ENCODE measurements around the gene ATP8A2. TPM values are rescaled to one million over a fixed set of nuclear protein-coding genes. Genes with fewer than 3 reads are reported as not detected.

Gene ATP8A2
- total RNA-seq, 2 experiments from 2014 or later = not detected

DNA sequence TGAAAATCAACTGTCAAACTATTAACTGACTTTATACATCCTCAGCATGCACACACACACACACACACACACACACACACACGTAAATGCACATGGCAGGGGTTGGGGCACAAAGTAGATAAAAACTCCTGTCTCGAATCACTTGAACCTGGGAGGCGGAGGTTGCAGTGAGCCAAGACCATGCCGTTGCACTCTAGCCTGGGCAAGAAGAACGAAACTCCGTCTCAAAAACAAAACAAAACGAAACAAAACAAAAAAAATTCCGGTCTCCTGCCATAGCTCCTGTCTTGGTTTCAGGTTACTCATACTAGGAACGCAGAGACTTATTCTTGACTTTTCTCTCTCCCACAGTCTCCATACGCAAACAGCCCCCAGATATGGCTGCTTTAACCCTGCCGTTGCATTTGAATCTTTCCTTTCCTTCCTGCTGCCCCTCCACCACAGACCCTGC lies 531.1 kb downstream of the ATP8A2 start:
- no TSS peak for BruUV-seq (replicated peaks)
- H3K4me1 ChIP-seq (ENCODE audit: insufficient read depth, low read length, poor library complexity, severe bottlenecking) = peaks cover 21% of the 10 kb centered on the region
- no peak overlapping the region for H3K27ac ChIP-seq (ENCODE audit: low read depth, low read length, poor library complexity, severe bottlenecking)
- ChIA-PET POLR2A (no interaction called here), CTCF (ENCODE audit: unreplicated experiment) (no interaction called here)
- no peak for DNase-seq (ENCODE audit: low spot score)
- no peaks in the 10 kb centered on the region for H3K9me2 ChIP-seq (ENCODE audit: insufficient read depth, low read length)
- TF ChIP-seq, protein P1, sequence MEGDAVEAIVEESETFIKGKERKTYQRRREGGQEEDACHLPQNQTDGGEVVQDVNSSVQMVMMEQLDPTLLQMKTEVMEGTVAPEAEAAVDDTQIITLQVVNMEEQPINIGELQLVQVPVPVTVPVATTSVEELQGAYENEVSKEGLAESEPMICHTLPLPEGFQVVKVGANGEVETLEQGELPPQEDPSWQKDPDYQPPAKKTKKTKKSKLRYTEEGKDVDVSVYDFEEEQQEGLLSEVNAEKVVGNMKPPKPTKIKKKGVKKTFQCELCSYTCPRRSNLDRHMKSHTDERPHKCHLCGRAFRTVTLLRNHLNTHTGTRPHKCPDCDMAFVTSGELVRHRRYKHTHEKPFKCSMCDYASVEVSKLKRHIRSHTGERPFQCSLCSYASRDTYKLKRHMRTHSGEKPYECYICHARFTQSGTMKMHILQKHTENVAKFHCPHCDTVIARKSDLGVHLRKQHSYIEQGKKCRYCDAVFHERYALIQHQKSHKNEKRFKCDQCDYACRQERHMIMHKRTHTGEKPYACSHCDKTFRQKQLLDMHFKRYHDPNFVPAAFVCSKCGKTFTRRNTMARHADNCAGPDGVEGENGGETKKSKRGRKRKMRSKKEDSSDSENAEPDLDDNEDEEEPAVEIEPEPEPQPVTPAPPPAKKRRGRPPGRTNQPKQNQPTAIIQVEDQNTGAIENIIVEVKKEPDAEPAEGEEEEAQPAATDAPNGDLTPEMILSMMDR (conservative IDR thresholded peaks at IDR 0.05; ENCODE audit: low read length) = no peak
- TF ChIP-seq EZH2phosphoT487 (IDR thresholded peaks at IDR 0.05; ENCODE audit: borderline replicate concordance, low read depth, low read length) = no peak
- no peak overlapping the region for H3K4me3 ChIP-seq (ENCODE audit: low read depth, low read length, poor library complexity, severe bottlenecking)
- H3K36me3 ChIP-seq (ENCODE audit: insufficient read depth, low read length) = no peaks in the 10 kb centered on the region
- H4K20me1 ChIP-seq (ENCODE audit: insufficient read depth, low read length) = no peaks in the 10 kb centered on the region
- H3K79me2 ChIP-seq (ENCODE audit: insufficient read depth, low read depth, low read length) = no peaks in the 10 kb centered on the region
- no peaks in the 10 kb centered on the region for H3K9me3 ChIP-seq (ENCODE audit: low read length)
- no peak overlapping the region for H3K4me2 ChIP-seq (ENCODE audit: low read length)
- intact Hi-C loops (cut with micrococcal nuclease; ENCODE audit: unreplicated experiment) = no loop called here
- H2AFZ ChIP-seq (ENCODE audit: low read length) = 0 out of 2 replicates have a peak overlapping the region, but pooled peaks have one; percentile 14

GRCh38 chr13:25904830-25905229 lies 533.1 kb downstream of the ATP8A2 start:
- no peak overlapping the region for H3K4me2 ChIP-seq (ENCODE audit: low read length)
- no peak for TF ChIP-seq EZH2phosphoT487 (IDR thresholded peaks at IDR 0.05; ENCODE audit: borderline replicate concordance, low read depth, low read length)
- TF ChIP-seq, protein P1 (conservative IDR thresholded peaks at IDR 0.05; ENCODE audit: low read length) = no peak
- H3K9me2 ChIP-seq (ENCODE audit: insufficient read depth, low read length) = no peaks in the 10 kb centered on the region
- H3K4me1 ChIP-seq (ENCODE audit: insufficient read depth, low read length, poor library complexity, severe bottlenecking) = peaks cover 21% of the 10 kb centered on the region
- ChIA-PET POLR2A (no interaction called here), CTCF (ENCODE audit: unreplicated experiment) (no interaction called here)
- no peak overlapping the region for H3K4me3 ChIP-seq (ENCODE audit: low read depth, low read length, poor library complexity, severe bottlenecking)
- DNase-seq (ENCODE audit: low spot score) = no peak
- no peaks in the 10 kb centered on the region for H4K20me1 ChIP-seq (ENCODE audit: insufficient read depth, low read length)
- no TSS peak for BruUV-seq (replicated peaks)
- intact Hi-C loops (cut with micrococcal nuclease; ENCODE audit: unreplicated experiment) = no loop called here
- no peaks in the 10 kb centered on the region for H3K9me3 ChIP-seq (ENCODE audit: low read length)
- H2AFZ ChIP-seq (ENCODE audit: low read length) = no peak overlapping the region
- no peak overlapping the region for H3K27ac ChIP-seq (ENCODE audit: low read depth, low read length, poor library complexity, severe bottlenecking)
- no peaks in the 10 kb centered on the region for H3K79me2 ChIP-seq (ENCODE audit: insufficient read depth, low read depth, low read length)
- no peaks in the 10 kb centered on the region for H3K36me3 ChIP-seq (ENCODE audit: insufficient read depth, low read length)

- intact Hi-C loops (cut with micrococcal nuclease; ENCODE audit: unreplicated experiment) = no loop called here
- TF ChIP-seq, protein P1 (conservative IDR thresholded peaks at IDR 0.05; ENCODE audit: low read length) = no peak
- Histone ChIP-seq H3K27ac (ENCODE audit: low read depth, low read length, poor library complexity, severe bottlenecking) (peak overlapping the region; percentile 62), H3K9me3 (ENCODE audit: low read length) (no peaks in the 10 kb centered on the region), H3K4me3 (ENCODE audit: low read depth, low read length, poor library complexity, severe bottlenecking) (peak overlapping the region; percentile 33), H3K36me3 (ENCODE audit: insufficient read depth, low read length) (no peaks in the 10 kb centered on the region), H4K20me1 (ENCODE audit: insufficient read depth, low read length) (no peaks in the 10 kb centered on the region), H2AFZ (ENCODE audit: low read length) (peak overlapping the region; percentile 65), H3K79me2 (ENCODE audit: insufficient read depth, low read depth, low read length) (no peaks in the 10 kb centered on the region), H3K4me1 (ENCODE audit: insufficient read depth, low read length, poor library complexity, severe bottlenecking) (peaks cover 21% of the 10 kb centered on the region), H3K9me2 (ENCODE audit: insufficient read depth, low read length) (no peaks in the 10 kb centered on the region), H3K4me2 (ENCODE audit: low read length) (peak overlapping the region; percentile 59)
- no peak for DNase-seq (ENCODE audit: low spot score)
- BruUV-seq (replicated peaks) = no TSS peak
- POLR2A ChIA-PET = no interaction called here
- CTCF ChIA-PET (ENCODE audit: unreplicated experiment) = no interaction called here
Observed at GRCh38 chr13:25905611-25906010, 533.8 kb downstream of the ATP8A2 start.

All from OCI-LY7 (cell line).